Astrocyte (in vitro differentiated cells and primary cell): ENCODE results near the gene SPDYE2.
"Not testable (repeated sequence)": the region's sequence is repeated elsewhere in the genome, so short reads cannot be mapped to it uniquely, and the experiment has no call there.

Source experiments
- EZH2 ChIP-seq: IDR thresholded peaks from 2 replicates; pipeline ENCODE4 v1.6.1; 2012; ENCODE audit warnings: mild to moderate bottlenecking, low read length, inconsistent platforms; ENCODE audit not compliant: insufficient read depth
- TF ChIP-seq, protein P1 (sequence below): IDR thresholded peaks from 2 replicates; pipeline ENCODE4 v1.5.1; 2011; ENCODE audit warnings: low read depth, mild to moderate bottlenecking, inconsistent platforms, low read length, moderate library complexity; ENCODE audit not compliant: insufficient read depth

DNA sequence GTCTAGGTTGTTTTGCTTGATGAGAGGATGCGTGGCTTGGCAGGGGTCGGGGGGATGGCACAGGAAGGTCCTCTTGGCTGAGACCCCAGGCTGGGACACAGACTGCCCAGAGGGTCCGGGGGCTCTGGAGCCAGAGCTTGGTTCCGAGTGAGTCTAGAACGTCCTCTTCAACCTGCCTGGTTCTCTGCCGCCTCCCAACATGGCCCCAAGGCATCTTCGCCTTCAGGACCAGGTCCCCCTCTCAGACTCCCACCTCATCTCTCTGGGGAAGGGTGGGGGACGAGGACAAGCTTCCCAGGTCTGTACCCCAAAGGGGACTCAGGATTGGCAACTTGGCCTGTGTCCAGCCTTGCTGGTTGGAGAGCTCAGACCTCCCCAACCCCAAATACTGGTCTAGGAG lies 8.9 kb upstream of the SPDYE2 start:
- TF ChIP-seq EZH2, result not testable (repeated sequence)
- TF ChIP-seq, protein P1, sequence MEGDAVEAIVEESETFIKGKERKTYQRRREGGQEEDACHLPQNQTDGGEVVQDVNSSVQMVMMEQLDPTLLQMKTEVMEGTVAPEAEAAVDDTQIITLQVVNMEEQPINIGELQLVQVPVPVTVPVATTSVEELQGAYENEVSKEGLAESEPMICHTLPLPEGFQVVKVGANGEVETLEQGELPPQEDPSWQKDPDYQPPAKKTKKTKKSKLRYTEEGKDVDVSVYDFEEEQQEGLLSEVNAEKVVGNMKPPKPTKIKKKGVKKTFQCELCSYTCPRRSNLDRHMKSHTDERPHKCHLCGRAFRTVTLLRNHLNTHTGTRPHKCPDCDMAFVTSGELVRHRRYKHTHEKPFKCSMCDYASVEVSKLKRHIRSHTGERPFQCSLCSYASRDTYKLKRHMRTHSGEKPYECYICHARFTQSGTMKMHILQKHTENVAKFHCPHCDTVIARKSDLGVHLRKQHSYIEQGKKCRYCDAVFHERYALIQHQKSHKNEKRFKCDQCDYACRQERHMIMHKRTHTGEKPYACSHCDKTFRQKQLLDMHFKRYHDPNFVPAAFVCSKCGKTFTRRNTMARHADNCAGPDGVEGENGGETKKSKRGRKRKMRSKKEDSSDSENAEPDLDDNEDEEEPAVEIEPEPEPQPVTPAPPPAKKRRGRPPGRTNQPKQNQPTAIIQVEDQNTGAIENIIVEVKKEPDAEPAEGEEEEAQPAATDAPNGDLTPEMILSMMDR, result not testable (repeated sequence)
